NK-92 (cell line): Measurements from ENCODE around the gene ARID1B.
"Not testable (repeated sequence)": the region's sequence is repeated elsewhere in the genome, so short reads cannot be mapped to it uniquely, and the experiment has no call there.

Source experiments
- DNase-seq: peaks from one replicate; lab custom pipeline; 2025; ENCODE audit not compliant: unreplicated experiment; lab: John Stamatoyannopoulos, UW

Gene ARID1B

DNA sequence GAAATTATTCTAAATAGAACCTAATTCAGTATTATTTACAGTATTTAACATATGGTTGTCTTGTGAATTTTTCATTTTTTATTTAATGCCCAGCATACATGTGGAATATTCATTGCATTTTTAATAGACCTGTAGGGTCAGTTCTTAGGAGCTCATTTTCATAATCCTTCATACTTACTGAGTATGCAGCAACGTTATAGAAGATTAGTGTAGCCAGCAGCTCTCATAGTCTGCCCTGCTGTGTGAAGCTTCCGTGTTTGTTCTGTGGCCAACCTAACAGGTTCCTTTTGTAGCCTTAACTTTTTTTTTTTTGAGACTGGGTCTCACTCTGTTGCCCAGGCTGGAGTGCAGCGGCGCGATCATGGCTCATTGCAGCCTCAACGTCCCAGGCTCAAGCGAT lies 261.4 kb downstream of the ARID1B start:
- DNase-seq: no peak

- DNase-seq: not testable (repeated sequence)
Measured at GRCh38 chr6:157039639-157040038, 262.5 kb downstream of the ARID1B start.

- no peak for DNase-seq
Measured at GRCh38 chr6:157040191-157040590, 263.0 kb downstream of the ARID1B start.

DNA sequence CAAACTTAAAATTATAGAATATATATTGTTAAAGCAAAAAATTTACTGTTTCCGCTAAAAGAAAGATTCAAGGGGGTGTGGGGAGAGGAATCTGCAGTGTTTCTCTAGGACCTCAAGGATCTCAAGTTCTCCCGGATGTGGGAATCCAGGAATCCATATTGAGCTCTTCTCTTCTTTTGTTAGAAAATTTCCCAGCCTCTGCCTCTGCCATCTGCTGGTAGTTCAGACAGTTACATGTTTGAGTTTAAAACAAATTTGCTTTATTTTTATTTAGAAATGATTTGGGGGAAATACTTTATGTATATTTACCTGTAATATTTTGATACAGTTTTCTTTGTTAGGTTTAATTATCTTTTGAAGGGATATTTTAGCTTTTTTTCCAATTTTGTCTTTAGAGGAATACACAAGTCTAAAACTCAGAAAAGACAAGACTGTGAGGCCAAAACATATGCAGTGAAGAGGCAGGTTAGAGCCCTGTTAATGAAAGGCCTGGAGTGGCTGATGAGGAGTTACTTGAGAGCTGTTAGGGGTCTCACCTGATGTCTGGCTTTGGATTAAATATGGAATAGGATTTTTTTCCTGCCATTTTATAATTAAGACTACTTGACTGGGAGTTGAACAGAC lies 268.8 kb downstream of the ARID1B start:
- no peak for DNase-seq

- DNase-seq: no peak
Measured at GRCh38 chr6:157046776-157047175, 269.6 kb downstream of the ARID1B start.

DNA sequence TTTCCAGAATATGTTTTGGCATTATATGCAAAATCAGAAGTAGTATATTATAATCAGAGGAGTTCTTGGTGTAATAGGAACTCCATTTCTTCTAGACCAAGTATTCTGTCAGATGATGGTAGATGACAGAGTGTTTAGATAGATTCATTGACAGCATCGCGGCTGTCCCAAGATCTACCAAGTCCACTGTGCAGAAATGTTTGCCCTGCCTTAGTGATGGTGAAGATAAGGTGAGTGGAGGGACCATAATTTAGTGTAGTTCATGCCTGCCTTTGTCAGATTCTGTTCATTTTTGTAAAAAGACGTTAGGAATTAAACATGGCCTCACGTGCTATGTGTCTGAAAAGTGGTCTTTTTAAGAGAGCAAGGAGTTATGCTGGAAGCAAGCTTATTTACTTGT lies 270.1 kb downstream of the ARID1B start:
- DNase-seq: no peak

DNA sequence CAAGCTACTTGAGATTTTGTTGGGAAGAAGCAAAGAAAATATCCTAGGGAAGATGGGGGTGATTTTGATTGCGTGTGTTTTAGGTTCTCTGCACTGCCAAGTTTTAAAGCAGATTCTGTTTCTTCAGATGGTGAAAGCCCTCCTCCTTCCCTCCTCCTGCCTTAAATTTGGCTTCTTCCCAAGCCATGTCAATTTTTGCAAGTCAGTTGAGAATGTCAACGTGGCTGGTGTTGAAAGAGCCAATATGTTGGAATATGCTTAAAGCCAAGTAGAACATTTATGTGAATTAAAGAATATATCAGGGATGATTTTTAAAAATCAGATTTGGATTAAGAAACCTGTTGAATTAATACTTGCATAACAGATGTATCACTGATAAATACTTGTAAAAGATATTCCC lies 270.8 kb downstream of the ARID1B start:
- DNase-seq: no peak

- no peak for DNase-seq
Measured at GRCh38 chr6:157049133-157049532, 272.0 kb downstream of the ARID1B start.

GRCh38 chr6:157050537-157051265 lies 273.5 kb downstream of the ARID1B start:
- DNase-seq: no peak

DNA sequence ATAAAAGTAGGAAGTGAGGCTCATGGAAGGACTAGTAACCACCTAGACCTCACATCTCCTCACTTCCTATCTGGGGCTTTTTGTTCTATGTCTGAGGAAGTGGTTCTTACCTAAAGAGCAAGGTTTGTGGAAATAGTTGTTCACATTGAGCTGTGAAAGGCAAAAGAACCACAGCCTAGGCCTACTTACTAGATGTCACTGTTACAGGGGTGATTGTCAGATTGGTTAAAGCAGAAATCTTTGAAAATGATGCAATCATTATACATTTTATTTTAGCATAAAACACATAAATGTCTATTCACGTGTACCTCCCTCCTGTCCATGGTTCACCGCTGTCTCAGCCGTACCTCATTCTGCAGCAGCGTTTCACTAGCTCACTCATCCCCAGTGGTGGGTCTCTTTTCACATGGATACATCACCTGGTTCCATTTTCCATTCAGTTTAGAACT lies 277.4 kb downstream of the ARID1B start:
- no peak for DNase-seq

- DNase-seq: no peak
Measured at GRCh38 chr6:157055863-157056262, 278.7 kb downstream of the ARID1B start.

DNA sequence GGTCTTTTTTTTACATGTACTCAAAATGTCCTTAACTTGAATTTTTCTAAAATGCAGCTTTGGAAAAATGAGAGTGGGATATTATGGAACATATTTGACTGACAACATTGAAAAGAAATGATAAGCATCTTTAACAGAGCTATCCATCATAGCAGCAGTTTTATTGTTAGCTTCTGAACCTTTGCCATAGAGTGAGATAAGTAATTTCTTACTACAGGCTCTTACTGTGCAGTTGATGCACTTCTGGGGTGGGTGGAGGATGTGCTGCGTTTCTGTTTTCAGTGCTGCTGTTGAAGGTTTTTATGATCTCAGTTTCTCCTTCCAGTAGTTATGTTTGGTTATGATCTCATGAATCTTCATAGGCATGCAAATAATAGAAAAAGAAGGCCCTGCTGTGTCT lies 279.1 kb downstream of the ARID1B start:
- no peak for DNase-seq

GRCh38 chr6:157058574-157058973 lies 281.4 kb downstream of the ARID1B start:
- DNase-seq: no peak

GRCh38 chr6:157059781-157060180 lies 282.6 kb downstream of the ARID1B start:
- no peak for DNase-seq

GRCh38 chr6:157060440-157060952 lies 283.3 kb downstream of the ARID1B start:
- no peak for DNase-seq

DNA sequence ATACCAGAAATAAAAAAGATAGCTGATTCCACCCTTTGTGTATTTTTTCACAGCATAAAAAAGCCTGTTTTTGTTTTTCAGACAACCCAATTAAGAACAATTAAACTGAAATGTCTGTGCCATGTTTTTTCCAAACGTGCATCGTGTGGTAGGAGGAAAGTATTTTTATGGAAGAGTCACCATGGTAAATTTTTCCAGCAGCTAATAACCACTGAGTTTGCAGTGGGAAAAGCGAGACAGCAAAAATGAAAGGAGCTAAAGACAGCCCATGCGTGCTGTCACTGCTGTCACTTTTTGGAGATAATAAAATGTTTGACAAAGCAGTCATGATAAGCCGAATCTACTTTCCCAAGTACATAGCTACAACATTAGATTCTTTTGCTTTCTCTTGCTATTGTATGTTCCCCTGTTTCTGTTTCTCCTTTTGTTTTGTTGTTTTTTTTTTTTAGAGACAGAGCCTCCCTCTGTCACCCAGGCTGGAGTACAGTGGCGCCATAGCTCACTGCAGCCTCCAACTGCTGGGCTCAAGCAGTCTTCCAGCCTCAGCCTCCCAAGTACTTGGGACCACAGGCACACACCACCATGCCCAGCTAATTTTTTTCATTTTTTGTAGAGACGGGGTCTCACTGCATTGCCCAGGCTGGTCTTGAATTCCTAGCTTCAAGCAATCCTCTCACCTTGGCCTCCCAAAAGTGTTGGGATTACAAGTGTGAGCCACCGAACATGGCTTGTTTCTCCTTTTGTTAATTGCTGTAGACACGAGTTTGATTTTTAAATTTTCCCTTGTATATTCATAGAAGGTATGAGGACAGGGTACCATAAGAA lies 284.8 kb downstream of the ARID1B start:
- DNase-seq: no peak

- DNase-seq: no peak
Measured at GRCh38 chr6:157063176-157063905, 286.2 kb downstream of the ARID1B start.

GRCh38 chr6:157063923-157064322 lies 286.7 kb downstream of the ARID1B start:
- no peak for DNase-seq

GRCh38 chr6:157064502-157064901 lies 287.3 kb downstream of the ARID1B start:
- DNase-seq: no peak

- DNase-seq: no peak
Measured at GRCh38 chr6:157065366-157065765, 288.2 kb downstream of the ARID1B start.
